ENCODE results near the gene CORO7.

CORO7 gene

DNA sequence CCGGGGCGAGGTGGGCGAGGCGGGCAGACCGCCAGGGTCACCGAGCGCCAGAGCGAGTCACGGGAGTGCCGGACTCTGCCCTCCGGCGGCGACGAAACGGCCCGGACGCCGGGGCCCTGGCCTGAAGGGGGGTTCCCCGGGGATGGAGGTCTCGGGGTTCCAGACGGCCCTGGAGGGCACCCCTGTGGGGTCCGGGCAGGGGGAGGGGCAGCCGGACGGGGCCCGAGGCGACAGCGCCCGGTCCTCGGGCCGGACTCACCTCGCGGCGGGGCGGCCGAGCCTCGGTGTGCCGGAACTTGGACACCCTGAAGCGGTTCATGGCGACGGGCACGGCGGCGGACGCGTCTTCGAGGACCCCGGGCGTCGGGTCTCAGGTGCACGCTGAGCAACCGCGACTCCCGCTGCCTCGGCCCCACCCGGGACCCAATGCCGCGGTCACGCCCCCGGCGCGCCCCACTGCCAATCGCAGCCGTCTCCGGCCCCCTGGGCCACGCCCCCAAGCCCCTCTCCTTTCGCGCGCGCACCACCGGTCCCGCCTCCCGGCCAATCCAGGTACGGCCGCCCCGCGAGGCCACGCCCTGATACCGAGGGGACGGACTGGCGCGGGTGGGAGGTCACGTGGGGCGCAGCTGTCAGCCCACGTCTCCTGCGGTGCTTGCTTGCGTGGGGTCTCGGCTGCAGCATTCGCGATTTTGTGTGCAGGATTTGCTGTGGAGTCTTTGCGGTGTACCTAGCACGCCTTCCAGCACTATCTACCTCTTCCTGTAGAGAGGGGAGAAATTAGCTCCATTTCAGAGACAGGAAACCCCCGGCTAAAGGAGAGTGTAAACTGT is at the start of gene CORO7:
Gene CORO7, minus strand, starts transcription at position 397 of the 833 bp plus-strand sequence. Its CDS starts 78 bp downstream, at position 319.
- in situ Hi-C loops (cut with HindIII; ENCODE audit: low sequenced_read_pairs): no loop called here

DNA sequence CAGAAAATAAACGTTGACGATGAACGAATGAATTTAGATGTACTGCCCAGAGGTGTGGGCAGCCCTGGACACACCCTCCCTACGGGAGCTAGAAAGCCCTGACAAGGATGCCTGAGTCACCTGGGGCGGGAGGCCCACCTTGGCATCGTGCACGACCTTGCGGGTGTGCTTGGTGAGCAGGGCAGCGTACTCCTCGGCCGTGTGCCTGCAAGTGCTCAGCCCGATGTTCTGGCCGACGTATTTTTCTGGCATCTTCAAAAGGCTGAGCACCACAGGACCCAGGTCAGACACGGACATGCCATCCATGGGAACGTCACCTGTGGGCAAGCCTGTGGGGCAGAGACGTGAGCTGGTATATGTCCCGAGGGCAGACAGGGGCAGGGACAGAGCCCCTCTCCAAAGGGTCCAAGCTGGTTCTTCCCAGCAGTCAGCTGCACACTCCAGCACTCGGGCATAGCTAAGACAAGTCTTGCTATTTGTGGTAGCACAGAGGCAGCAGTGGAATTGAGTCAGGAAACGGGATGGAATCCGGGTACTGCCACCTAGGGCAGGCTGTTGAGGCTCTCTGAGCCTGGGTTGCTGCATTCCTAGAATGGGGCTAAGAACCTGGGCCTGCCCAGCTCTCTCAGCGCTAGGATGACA is 47.2 kb upstream of the CORO7 start:
- in situ Hi-C loops (cut with HindIII; ENCODE audit: low sequenced_read_pairs): no loop called here

DNA sequence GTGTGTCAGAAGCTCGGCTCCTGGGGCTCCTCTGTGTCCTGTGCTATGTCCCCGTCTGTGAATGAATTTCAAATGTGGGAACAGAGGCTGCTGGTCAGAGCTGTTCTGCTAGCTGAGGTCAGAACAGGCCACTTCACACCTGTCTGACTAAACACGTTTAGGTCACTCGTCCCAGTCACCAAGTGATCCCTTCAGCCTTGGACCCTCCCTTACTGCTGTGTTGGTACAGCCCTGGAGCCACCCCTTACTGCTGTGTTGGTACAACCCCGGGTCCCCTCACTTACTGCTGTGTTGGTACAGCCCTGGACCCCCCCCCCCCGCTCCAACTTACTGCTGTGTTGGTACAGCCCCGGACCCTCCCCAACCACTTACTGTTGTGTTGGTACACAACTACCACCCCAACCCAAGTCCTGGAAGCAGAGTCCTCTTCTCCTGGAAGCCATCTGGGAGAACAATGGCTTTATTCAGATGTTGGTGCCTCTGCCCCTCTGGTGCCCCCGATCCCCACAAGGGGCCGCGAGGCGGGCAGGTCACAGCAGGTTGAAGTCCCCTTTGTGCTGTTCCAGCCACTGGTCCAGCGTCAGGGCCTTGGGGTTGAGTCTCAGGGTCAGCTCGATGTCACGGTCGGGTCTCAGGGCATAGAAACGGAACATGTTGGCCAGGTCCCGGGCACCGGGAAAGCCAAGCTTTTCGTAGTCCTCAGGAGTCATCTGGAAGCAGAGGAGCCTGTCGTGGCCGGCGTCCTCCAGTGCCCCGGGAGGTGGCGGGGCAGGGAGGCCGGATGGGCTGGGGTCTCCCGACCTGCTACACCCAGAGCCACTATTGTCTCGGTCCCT is 45.1 kb upstream of the CORO7 start:
- in situ Hi-C loops (cut with HindIII; ENCODE audit: low sequenced_read_pairs): no loop called here

DNA sequence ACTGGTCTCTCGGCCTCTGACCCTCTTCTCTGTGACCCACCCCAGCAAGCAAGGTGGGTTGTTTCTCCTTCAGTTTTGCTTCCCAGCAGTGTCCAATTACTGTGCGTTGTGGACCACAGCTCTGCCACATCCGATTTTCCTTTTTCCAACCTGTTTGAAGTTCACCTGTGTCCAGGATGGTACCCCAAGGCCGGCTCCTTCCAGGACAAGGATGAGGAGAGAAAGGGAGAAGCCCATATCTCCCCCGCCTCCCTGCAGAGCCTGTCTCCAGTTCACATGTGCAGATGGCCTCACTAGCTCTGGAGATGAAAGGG is 44.5 kb upstream of the CORO7 start:
- in situ Hi-C loops (cut with HindIII; ENCODE audit: low sequenced_read_pairs): no loop called here

DNA sequence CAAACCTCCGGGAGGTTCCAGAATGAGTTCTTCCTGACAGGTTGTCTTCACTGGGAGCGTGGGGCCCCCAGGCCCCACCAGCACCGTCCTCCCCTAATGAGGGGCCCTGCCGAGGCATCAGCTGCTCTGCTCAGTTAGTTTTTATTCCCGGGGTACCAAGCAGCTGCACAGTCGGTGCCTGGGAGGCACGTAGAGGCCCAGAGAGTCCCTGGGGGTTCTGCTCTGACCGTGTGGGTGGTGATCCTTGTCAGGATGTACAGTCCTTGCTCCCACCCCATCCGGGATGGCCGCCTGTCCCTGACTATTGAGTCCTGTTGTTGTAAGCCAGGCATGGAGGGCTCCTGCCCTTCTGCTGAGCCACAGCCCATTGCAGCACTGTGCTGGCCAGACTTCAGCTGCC is 39.6 kb upstream of the CORO7 start:
- in situ Hi-C loops (cut with HindIII; ENCODE audit: low sequenced_read_pairs): no loop called here

DNA sequence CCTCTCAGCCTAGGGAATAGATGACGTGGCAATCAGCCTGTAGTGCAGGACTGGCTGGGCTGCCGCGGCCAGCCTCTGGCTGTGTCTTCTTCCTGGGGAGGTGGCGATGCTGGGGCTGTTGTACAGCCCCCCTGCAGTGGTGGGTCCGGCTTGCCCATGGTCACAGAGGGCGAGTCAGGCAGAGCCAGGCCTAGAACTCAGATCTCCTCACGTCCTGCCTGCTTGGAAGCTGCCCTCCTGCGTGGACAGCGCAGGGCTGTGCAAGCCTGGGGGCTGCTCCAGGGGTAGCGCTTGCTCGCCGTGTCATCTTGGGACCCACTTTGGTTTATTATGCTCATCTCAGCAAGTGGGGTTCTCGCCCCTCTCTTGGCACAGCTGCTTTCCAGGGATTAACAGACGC is 38.7 kb upstream of the CORO7 start:
- in situ Hi-C loops (cut with HindIII; ENCODE audit: low sequenced_read_pairs): no loop called here

DNA sequence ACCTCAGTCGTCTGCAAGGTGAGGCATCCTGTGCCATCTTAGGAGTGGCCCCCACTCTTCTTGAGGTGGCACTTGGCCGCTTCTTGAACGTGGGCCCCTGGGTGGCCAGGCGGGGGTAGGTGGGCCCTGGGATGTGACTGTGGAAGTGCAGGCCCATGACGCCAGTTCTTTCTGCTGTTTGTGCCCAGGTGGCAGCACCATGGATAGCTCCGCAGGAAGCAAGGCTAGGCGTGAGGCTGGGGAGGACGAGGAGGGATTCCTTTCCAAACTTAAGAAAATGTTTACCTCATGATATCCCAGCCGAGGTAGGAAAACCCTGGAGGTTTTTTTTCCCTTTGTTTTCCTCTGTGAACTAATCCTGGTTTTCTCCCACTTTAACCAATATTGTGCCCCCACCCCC is 38.2 kb upstream of the CORO7 start:
- in situ Hi-C loops (cut with HindIII; ENCODE audit: low sequenced_read_pairs): no loop called here

DNA sequence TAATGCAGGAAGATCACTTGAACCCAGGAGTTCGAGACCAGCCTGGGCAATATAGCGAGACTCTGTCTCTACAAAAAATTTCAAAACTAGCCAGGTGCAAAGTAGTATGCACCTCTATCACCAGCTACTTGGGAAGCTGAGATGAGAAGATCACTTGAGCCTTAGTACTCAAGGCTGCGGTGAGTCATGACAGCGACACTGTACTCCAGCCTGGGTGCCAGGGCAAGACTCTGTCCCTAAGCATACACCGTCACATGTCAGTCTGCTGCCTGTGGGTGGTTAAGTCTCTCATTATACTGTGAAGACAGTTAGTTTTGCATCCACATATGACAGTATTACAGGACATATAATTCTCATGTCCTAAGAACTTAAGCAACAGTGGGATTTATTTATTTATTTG is 36.3 kb upstream of the CORO7 start:
- in situ Hi-C loops (cut with HindIII; ENCODE audit: low sequenced_read_pairs): no loop called here

DNA sequence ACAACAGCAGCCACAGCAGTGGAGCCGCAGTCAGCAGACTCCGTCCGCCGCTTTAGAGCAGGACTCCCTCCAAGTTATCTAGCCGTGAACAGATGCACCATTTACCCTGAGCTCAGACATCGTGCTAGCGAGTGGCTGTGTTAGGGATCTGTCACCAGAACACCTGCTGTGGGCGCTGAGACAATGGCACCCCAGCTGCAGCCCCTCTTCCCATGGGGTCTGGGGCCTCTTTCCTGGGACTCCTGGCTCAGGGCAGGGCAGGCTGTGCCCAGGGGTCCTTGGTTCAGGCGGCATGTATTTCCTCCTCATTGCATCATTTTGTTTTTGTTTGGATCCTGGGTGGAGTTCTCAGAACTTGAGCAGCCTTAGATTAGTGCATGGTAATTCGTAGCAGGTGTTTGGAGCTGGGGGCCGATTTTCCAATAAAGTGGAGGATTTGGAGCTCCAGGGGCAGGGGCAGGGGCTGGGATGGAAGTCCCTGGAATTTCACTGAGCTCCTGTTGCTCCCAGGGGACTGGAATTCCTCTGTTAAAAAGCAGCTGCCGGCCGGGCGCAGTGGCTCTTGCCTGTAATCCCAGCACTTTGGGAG is 34.6 kb upstream of the CORO7 start:
- in situ Hi-C loops (cut with HindIII; ENCODE audit: low sequenced_read_pairs): no loop called here

DNA sequence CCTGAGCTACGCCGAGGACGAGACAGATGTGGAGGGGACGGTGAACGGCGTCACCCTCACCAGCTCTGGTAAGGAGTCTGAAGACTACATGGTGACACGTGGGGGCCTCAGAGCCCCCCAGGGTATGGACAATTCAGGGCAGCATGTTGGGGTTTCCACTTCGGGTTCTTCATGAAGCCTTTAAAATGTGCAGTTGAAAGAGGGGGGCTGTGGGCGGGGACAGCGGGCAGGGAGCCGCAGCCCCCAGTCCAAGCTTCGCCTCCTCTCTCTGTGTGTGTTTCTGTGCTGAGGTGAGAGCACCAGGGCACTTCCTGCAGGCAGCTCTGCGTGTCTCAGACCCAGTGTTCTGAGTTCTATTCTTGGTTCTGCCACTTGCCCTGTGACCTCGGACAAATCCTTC is 34.0 kb upstream of the CORO7 start:
- in situ Hi-C loops (cut with HindIII; ENCODE audit: low sequenced_read_pairs): no loop called here

DNA sequence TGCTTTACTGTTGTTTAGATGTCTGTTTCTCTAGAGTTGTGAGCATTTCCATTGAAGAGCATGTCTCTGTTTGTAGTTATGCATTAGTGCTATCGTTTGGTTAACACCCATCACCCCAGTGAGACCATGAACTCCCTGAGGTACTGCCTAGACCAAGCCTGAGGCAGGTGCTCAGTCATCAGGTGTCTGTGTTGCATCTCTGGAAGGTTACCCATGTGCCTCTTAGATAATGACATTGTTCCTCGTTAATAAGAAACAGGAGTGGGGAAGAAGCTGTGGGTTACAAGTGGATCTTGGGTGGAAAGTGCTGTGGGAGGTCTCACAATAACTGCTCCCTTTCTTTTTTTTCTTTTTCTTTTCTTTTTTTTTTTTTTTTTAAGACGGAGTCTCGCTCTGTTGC is 27.6 kb upstream of the CORO7 start:
- in situ Hi-C loops (cut with HindIII; ENCODE audit: low sequenced_read_pairs): no loop called here

DNA sequence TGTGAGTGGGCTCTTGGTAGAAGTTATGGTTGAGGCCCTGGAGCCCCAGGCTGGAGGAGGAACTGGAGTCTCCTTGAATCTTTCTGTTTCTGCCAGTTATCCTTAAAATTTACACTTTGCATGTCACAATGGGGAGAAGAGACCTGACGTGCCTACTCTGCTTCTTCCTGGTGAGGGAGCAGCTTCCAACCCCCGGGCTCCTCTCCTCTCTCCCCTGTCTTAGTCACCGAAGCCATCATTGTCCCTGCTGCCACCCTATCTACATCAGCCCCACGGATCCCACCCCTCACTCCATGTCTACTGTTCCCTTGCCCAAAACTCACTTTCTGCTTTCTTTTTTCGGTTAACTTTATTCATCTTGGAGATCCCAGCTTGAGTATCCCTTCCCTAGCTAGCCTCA is 26.9 kb upstream of the CORO7 start:
- in situ Hi-C loops (cut with HindIII; ENCODE audit: low sequenced_read_pairs): no loop called here

DNA sequence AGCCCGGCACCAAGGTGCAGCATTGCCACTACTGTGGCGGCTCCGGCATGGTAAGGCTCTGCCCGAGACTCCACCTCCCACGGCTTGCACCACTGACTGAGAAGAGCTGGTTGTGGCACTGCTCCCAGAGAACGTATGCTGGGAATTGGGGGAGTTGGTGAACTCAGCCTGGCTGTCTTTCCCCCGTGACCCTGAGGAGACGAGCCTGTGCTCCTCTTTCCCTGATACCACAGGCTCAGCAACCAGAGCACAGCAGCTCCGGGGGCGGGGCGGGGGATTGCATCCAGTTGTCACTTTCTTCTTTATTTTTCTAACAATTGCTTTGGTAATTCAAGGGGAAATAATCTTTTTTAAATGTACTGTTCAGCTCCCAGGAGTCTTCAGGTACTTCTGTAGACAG is 26.0 kb upstream of the CORO7 start:
- in situ Hi-C loops (cut with HindIII; ENCODE audit: low sequenced_read_pairs): no loop called here

DNA sequence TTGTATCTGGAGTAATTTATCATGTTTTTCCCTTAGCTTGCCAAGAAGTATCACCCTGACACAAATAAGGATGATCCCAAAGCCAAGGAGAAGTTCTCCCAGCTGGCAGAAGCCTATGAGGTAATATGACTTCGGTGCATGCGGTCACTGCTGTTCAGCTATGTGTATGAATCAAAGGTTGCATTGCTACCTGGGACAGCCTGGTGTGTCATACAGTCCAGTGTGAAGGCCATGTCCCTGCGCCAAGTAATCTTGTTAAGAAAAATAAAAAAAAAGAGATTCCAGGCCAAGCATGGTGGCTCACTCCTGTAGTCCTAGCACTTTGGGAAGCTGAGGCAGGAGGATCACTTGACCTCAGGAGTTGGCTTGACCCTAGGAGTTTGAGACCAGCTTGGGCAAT is 21.0 kb upstream of the CORO7 start:
- in situ Hi-C loops (cut with HindIII; ENCODE audit: low sequenced_read_pairs): no loop called here

DNA sequence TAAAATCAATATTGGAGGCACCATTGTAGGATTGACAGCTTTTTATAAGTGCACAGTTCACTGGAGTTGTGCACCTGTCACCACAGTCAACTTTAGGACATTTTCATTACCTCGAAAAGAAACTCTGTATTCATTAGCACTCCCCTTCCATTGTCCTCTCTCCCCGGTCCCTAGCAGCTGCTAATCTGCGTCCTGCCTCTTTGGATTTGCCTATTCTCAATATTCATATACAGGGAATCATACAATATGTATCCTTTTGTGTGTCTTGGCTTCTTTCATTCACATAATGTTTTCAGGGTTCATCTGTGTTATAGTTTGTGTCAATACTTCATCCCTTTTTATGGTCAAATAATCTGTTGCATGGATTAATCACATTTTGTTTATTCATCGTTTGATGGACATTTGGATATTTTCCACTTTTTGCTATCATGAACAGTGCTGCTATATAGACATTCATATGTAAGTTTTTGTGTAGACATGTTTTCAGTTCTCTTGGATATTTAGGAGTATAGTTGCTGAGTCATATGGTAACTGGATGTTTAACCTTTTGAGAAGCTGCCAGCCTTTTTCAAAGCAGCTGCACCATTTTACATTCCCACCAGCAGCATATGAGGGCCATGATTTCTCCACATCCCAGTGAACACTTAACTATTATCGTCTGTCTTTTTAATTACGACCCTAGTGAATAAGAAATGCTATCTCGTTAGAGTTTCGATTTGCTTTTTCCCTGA is 19.1 kb upstream of the CORO7 start:
- in situ Hi-C loops (cut with HindIII; ENCODE audit: low sequenced_read_pairs): no loop called here

DNA sequence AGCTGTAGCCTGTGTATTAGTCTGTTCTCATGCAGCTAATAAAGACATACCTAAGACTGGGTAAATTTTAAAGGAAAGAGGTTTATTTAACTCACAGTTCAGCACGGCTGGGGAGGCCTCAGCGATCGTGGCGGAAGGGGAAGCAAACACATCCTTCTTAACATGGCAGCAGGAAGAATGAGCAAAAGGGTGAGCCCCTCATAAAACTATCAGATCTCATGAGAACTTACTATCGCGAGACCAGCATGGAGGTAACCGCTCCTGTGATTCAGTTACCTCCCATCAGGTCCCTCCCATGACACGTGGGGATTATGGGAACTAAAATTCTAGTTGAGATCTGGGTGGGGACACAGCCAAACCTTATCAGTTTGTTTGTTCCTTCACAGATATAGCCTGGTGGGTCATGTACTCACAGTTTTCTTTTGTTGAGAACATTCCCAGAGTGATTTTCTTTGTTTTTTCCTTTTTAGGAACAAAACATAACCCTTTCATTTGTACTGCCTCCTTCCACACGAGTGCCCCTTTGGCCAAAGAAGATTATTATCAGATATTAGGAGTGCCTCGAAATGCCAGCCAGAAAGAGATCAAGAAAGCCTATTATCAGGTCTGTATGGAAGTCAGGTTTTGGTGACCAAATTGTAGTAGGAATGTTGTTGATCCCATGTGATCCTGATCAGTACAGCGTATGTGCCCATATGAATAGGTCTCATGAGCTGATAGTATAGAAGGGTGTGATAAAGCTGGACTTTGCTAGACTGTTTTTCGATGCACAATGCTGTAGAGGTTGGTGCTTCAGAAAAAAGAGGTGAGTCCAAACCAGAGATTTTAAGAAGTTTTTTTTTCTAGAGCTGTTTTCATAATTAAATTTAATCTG is 17.8 kb upstream of the CORO7 start:
- in situ Hi-C loops (cut with HindIII; ENCODE audit: low sequenced_read_pairs): no loop called here

DNA sequence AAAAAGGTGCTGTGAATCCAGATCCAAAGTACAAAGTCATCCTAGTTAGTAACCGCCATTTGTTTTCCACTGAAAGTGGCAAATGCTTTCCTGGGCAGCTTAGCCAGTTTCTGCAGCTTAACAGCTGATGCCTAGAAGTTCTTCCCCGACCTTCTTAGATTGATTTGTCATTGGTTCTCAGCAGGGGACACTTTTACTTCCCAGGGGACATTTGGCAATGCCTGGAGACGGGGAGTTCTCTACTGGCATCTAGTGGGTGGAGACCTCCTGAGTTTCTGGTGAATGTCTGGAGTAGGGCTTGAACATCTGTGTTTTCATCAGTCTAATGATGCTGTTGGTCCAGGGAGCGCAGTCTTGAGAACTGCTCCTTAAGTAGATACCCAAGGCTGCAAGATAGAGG is 16.8 kb upstream of the CORO7 start:
- in situ Hi-C loops (cut with HindIII; ENCODE audit: low sequenced_read_pairs): no loop called here

DNA sequence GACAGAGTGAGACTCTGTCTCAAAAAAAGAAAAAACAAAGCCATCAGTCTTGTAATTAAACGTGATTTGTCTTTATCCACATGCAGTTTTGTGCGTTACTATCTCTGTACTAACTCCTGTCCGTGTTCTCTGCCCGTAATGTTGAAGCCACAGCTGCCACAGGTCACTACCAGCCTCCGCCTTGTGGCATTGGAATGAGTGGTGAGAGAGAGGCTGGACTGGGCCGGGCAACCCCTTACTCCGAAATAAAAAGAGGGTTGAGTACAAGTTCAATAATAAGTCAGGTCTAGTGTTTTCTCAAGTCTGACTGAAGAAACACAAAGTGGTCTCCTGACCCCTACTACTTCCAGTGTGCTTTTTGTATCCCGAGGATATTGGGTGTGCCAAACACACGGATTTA is 14.6 kb upstream of the CORO7 start:
- in situ Hi-C loops (cut with HindIII; ENCODE audit: low sequenced_read_pairs): no loop called here

DNA sequence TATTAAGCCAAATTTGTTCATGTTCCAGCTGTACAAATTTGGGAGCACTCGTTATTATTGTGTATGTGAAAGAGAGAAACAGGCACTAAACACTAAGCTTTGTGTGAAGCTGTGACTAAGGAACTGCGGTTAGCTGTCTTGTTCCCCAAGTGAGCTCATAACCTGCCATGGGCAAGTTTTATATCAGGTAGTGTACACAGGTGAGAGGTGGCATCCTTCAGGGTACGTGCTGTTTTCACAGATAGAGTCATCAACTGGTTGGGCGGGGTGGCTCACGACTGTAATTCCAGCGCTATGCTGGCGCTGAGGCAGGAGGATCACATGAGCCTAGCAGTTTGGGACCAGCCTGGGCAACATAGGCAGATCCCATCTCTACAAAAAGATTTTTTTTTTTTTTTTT is 12.1 kb upstream of the CORO7 start:
- in situ Hi-C loops (cut with HindIII; ENCODE audit: low sequenced_read_pairs): no loop called here
